ENCODE results near the gene PDE11A. TPM values are rescaled to one million over a fixed set of nuclear protein-coding genes. Genes with fewer than 3 reads are reported as not detected.

Gene PDE11A
- total RNA-seq, 1 donor from 2014 or later: not detected

- POLR2A ChIA-PET: no interaction called here
- no peaks in the 10 kb centered on the region for H3K9me3 Mint-ChIP-seq
- CTCF ChIA-PET: interaction anchor here (1.1 to 1.7 kb wide), 4 partner anchors 10 to 386 kb away, joined by 3 to 6 read pairs (median 3); no protein-coding TSS in a partner anchor
- H3K36me3 Mint-ChIP-seq (ENCODE audit: low read depth): no peaks in the 10 kb centered on the region
- DNase-seq (no peak), ATAC-seq (ENCODE audit: low read depth) (no peak)
- intact Hi-C loops (cut with micrococcal nuclease): loop anchor here (5.0 to 10.0 kb wide), 2 partner anchors 116 to 574 kb away; no protein-coding TSS in a partner anchor
- peaks cover 9% of the 10 kb centered on the region for H3K27me3 Mint-ChIP-seq
- no peak overlapping the region for H3K4me3 Mint-ChIP-seq
- no peak for TF ChIP-seq CTCF (IDR thresholded peaks at IDR 0.05)
- H3K4me1 Mint-ChIP-seq: no peaks in the 10 kb centered on the region
- H3K27ac Mint-ChIP-seq: no peak overlapping the region
Measured at GRCh38 chr2:177721087-177721486, 351.5 kb downstream of the PDE11A start.

- DNase-seq: no peak
- Mint-ChIP-seq H3K27ac (no peak overlapping the region), H3K9me3 (no peaks in the 10 kb centered on the region), H3K36me3 (ENCODE audit: low read depth) (no peaks in the 10 kb centered on the region), H3K27me3 (peaks cover 6% of the 10 kb centered on the region), H3K4me1 (no peaks in the 10 kb centered on the region), H3K4me3 (no peak overlapping the region)
- ChIA-PET CTCF (interaction anchor here (0.6 to 1.0 kb wide), 5 partner anchors 11 to 552 kb away, joined by 3 to 4 read pairs (median 3); no protein-coding TSS in a partner anchor), POLR2A (no interaction called here)
- intact Hi-C loops (cut with micrococcal nuclease): no loop called here
- no peak for ATAC-seq (ENCODE audit: low read depth)
- no peak for TF ChIP-seq CTCF (IDR thresholded peaks at IDR 0.05)
Measured at GRCh38 chr2:177717831-177718618, 354.6 kb downstream of the PDE11A start.

- ChIA-PET POLR2A (no interaction called here), CTCF (no interaction called here)
- no peak for TF ChIP-seq CTCF (IDR thresholded peaks at IDR 0.05)
- no peaks in the 10 kb centered on the region for H3K9me3 Mint-ChIP-seq
- DNase-seq (no peak), ATAC-seq (ENCODE audit: low read depth) (no peak)
- no peaks in the 10 kb centered on the region for H3K36me3 Mint-ChIP-seq (ENCODE audit: low read depth)
- H3K4me3 Mint-ChIP-seq: no peak overlapping the region
- peaks cover 6% of the 10 kb centered on the region for H3K27me3 Mint-ChIP-seq
- intact Hi-C loops (cut with micrococcal nuclease): no loop called here
- no peaks in the 10 kb centered on the region for H3K4me1 Mint-ChIP-seq
- no peak overlapping the region for H3K27ac Mint-ChIP-seq
Measured at GRCh38 chr2:177716484-177716883, 356.1 kb downstream of the PDE11A start.

- intact Hi-C loops (cut with micrococcal nuclease): no loop called here
- H3K4me1 Mint-ChIP-seq: no peaks in the 10 kb centered on the region
- no peak for TF ChIP-seq CTCF (IDR thresholded peaks at IDR 0.05)
Measured at GRCh38 chr2:177715771-177716170, 356.8 kb downstream of the PDE11A start.

GRCh38 chr2:177714704-177715103 is 357.9 kb downstream of the PDE11A start:
- H3K9me3 Mint-ChIP-seq: no peaks in the 10 kb centered on the region
- H3K27me3 Mint-ChIP-seq: peaks cover 6% of the 10 kb centered on the region
- ChIA-PET POLR2A (no interaction called here), CTCF (no interaction called here)
- H3K27ac Mint-ChIP-seq: no peak overlapping the region
- no peaks in the 10 kb centered on the region for H3K36me3 Mint-ChIP-seq (ENCODE audit: low read depth)
- intact Hi-C loops (cut with micrococcal nuclease): no loop called here
- TF ChIP-seq CTCF (IDR thresholded peaks at IDR 0.05): no peak
- H3K4me3 Mint-ChIP-seq: no peak overlapping the region
- DNase-seq (no peak), ATAC-seq (ENCODE audit: low read depth) (no peak)
- no peaks in the 10 kb centered on the region for H3K4me1 Mint-ChIP-seq

More at GRCh38 chr2:177715771-177716170, 356.8 kb downstream of the PDE11A start:
- Mint-ChIP-seq H3K4me3 (no peak overlapping the region), H3K27me3 (peaks cover 6% of the 10 kb centered on the region), H3K36me3 (ENCODE audit: low read depth) (no peaks in the 10 kb centered on the region), H3K9me3 (no peaks in the 10 kb centered on the region), H3K27ac (no peak overlapping the region)
- CTCF ChIA-PET: no interaction called here
- no peak for ATAC-seq (ENCODE audit: low read depth)
- POLR2A ChIA-PET: no interaction called here
- DNase-seq: no peak
